Activated CD4-positive, alpha-beta T cell treated with anti-CD3 and anti-CD28 coated beads, Interleukin-2, amount 10 ng/mL, durations not matched to agents 7 days and 5 days (primary cell): ENCODE results near the gene ABCC11. TPM values are rescaled to one million over a fixed set of nuclear protein-coding genes. Genes with fewer than 3 reads are reported as not detected.
A peak's percentile ranks its signal among the peaks of the same experiment; 100 is the strongest.
"Not testable (repeated sequence)": the region's sequence is repeated elsewhere in the genome, so short reads cannot be mapped to it uniquely, and the experiment has no call there.

ENCODE experiments used
- CTCF ChIA-PET: fragments of 350-600 bp; sonication (Branson Sonifier 250); formaldehyde crosslinking; loops from one replicate; lab custom pipeline; 2021; ENCODE audit warnings: antibody characterized with exemption; lab: Charles Lee
- POLR2A ChIA-PET: fragments of 350-600 bp; sonication (Branson Sonifier 250); formaldehyde crosslinking; loops from one replicate; lab custom pipeline; 2021; ENCODE audit warnings: antibody characterized with exemption; lab: Charles Lee
- DNase-seq: peaks from one replicate; pipeline ENCODE4 v3.0.0-alpha.2; 2020
- H3K27ac Mint-ChIP-seq: one replicate; pipeline ENCODE4 v1.8.0; 2021; ENCODE audit warnings: mild to moderate bottlenecking, moderate library complexity, mixed read lengths
- H3K27me3 Mint-ChIP-seq: one replicate; pipeline ENCODE4 v1.8.0; 2021; ENCODE audit warnings: mixed read lengths
- H3K36me3 Mint-ChIP-seq: one replicate; pipeline ENCODE4 v1.8.0; 2021; ENCODE audit warnings: low read depth, mixed read lengths
- H3K4me1 Mint-ChIP-seq: one replicate; pipeline ENCODE4 v1.8.0; 2021; ENCODE audit warnings: mixed read lengths
- H3K4me3 Mint-ChIP-seq: one replicate; pipeline ENCODE4 v1.8.0; 2021; ENCODE audit warnings: mild to moderate bottlenecking, moderate library complexity, mixed read lengths
- H3K9me3 Mint-ChIP-seq: one replicate; pipeline ENCODE4 v1.8.0; 2021; ENCODE audit warnings: mixed read lengths
- total RNA-seq, 2 experiments: library from RNA; stranded (reverse); gene quantifications; one replicate each; pipeline ENCODE4 v1.2.3, GENCODE V29; 2021

The ABCC11 gene
- total RNA-seq, 2 experiments from 2014 or later: 0.10 TPM; not detected in 1

GRCh38 chr16:48244080-48244862 lies 3.1 kb downstream of the ABCC11 start, which contains the start of gene LONP2:
Gene LONP2 (plus strand): TSS chr16:48244300. CDS start chr16:48244389, 89 bp downstream.
- Mint-ChIP-seq H3K36me3 (peaks cover 5% of the 10 kb centered on the region), H3K9me3 (peaks cover 13% of the 10 kb centered on the region), H3K4me3 (peak within 1 kb of the TSS; percentile 94), H3K4me1 (peaks cover 35% of the 10 kb centered on the region), H3K27ac (peak within 1 kb of the TSS; percentile 95), H3K27me3 (no peaks in the 10 kb centered on the region)
- DNase-seq: peak; percentile 90
- ChIA-PET CTCF (interaction anchor here (1.6 kb wide), 1 partner anchor 379 kb away, joined by 5 read pairs; no protein-coding TSS in a partner anchor), POLR2A (interaction anchor here (0.5 to 0.6 kb wide), 2 partner anchors 85 to 1683 kb away, joined by 7 to 10 read pairs; no protein-coding TSS in a partner anchor)

GRCh38 chr16:48240147-48240546 lies 7.2 kb downstream of the ABCC11 start:
- H3K9me3 Mint-ChIP-seq: peaks cover 13% of the 10 kb centered on the region
- H3K4me3 Mint-ChIP-seq, H3K4me1 Mint-ChIP-seq, DNase-seq, H3K36me3 Mint-ChIP-seq, H3K27ac Mint-ChIP-seq, H3K27me3 Mint-ChIP-seq, CTCF ChIA-PET, POLR2A ChIA-PET: not testable (repeated sequence)

- Mint-ChIP-seq H3K4me1 (peaks cover 21% of the 10 kb centered on the region), H3K9me3 (peaks cover 8% of the 10 kb centered on the region), H3K27ac (no peak overlapping the region), H3K4me3 (no peak overlapping the region), H3K36me3 (peaks cover 2% of the 10 kb centered on the region), H3K27me3 (no peaks in the 10 kb centered on the region)
- no peak for DNase-seq
- CTCF ChIA-PET: interaction anchor here (2.2 kb wide), 1 partner anchor 387 kb away, joined by 7 read pairs; no protein-coding TSS in a partner anchor
- POLR2A ChIA-PET: no interaction called here
Observed at GRCh38 chr16:48236286-48236685, 11.1 kb downstream of the ABCC11 start.

- POLR2A ChIA-PET: no interaction called here
- peaks cover 22% of the 10 kb centered on the region for H3K4me1 Mint-ChIP-seq
- peaks cover 5% of the 10 kb centered on the region for H3K9me3 Mint-ChIP-seq
- DNase-seq: no peak
- CTCF ChIA-PET: interaction anchor here (0.8 to 2.2 kb wide), 4 partner anchors 8 to 394 kb away, joined by 3 to 7 read pairs (median 4); no protein-coding TSS in a partner anchor
- H3K27ac Mint-ChIP-seq: no peak overlapping the region
- H3K36me3 Mint-ChIP-seq: no peaks in the 10 kb centered on the region
- no peaks in the 10 kb centered on the region for H3K27me3 Mint-ChIP-seq
- H3K4me3 Mint-ChIP-seq: no peak overlapping the region
Observed at GRCh38 chr16:48235556-48236136, 11.7 kb downstream of the ABCC11 start.

- no peak overlapping the region for H3K27ac Mint-ChIP-seq
- H3K4me1 Mint-ChIP-seq: peaks cover 22% of the 10 kb centered on the region
- ChIA-PET POLR2A (no interaction called here), CTCF (interaction anchor here (0.8 to 1.2 kb wide), 3 partner anchors 8 to 395 kb away, joined by 3 to 4 read pairs (median 3); no protein-coding TSS in a partner anchor)
- peaks cover 3% of the 10 kb centered on the region for H3K9me3 Mint-ChIP-seq
- no peak overlapping the region for H3K4me3 Mint-ChIP-seq
- H3K36me3 Mint-ChIP-seq: no peaks in the 10 kb centered on the region
- no peak for DNase-seq
- H3K27me3 Mint-ChIP-seq: no peaks in the 10 kb centered on the region
Observed at GRCh38 chr16:48235058-48235555, 12.2 kb downstream of the ABCC11 start.

- CTCF ChIA-PET: interaction anchor here (0.8 to 1.2 kb wide), 2 partner anchors 9 to 389 kb away, joined by 3 read pairs; no protein-coding TSS in a partner anchor
- Mint-ChIP-seq H3K9me3 (no peaks in the 10 kb centered on the region), H3K4me1 (peaks cover 22% of the 10 kb centered on the region), H3K27me3 (no peaks in the 10 kb centered on the region), H3K36me3 (no peaks in the 10 kb centered on the region), H3K4me3 (no peak overlapping the region), H3K27ac (no peak overlapping the region)
- no peak for DNase-seq
- POLR2A ChIA-PET: no interaction called here
Observed at GRCh38 chr16:48234630-48235029, 12.7 kb downstream of the ABCC11 start.

GRCh38 chr16:48232493-48233040 lies 14.8 kb downstream of the ABCC11 start:
- H3K9me3 Mint-ChIP-seq: no peaks in the 10 kb centered on the region
- peak overlapping the region; percentile 81 for H3K27ac Mint-ChIP-seq
- no peak overlapping the region for H3K4me3 Mint-ChIP-seq
- H3K27me3 Mint-ChIP-seq: no peaks in the 10 kb centered on the region
- H3K4me1 Mint-ChIP-seq: peaks cover 22% of the 10 kb centered on the region
- CTCF ChIA-PET: interaction anchor here (0.6 to 3.9 kb wide), 4 partner anchors 183 to 398 kb away, joined by 4 to 17 read pairs (median 6); no protein-coding TSS in a partner anchor
- POLR2A ChIA-PET: no interaction called here
- H3K36me3 Mint-ChIP-seq: no peaks in the 10 kb centered on the region
- DNase-seq: no peak

GRCh38 chr16:48231727-48232492 lies 15.4 kb downstream of the ABCC11 start:
- Mint-ChIP-seq H3K27me3 (no peaks in the 10 kb centered on the region), H3K36me3 (no peaks in the 10 kb centered on the region), H3K4me3 (no peak overlapping the region), H3K9me3 (no peaks in the 10 kb centered on the region), H3K27ac (peak overlapping the region; percentile 81), H3K4me1 (peaks cover 22% of the 10 kb centered on the region)
- POLR2A ChIA-PET: interaction anchor here (1.1 kb wide), 1 partner anchor 391 kb away, joined by 3 read pairs; no protein-coding TSS in a partner anchor
- DNase-seq: peak; percentile 61
- CTCF ChIA-PET: interaction anchor here (1.3 to 3.9 kb wide), 3 partner anchors 391 to 399 kb away, joined by 7 to 17 read pairs (median 10); no protein-coding TSS in a partner anchor

- H3K9me3 Mint-ChIP-seq: no peaks in the 10 kb centered on the region
- no peak for DNase-seq
- ChIA-PET POLR2A (no interaction called here), CTCF (no interaction called here)
- H3K27me3 Mint-ChIP-seq: no peaks in the 10 kb centered on the region
- H3K27ac Mint-ChIP-seq: no peak overlapping the region
- no peaks in the 10 kb centered on the region for H3K36me3 Mint-ChIP-seq
- H3K4me3 Mint-ChIP-seq: no peak overlapping the region
- H3K4me1 Mint-ChIP-seq: no peaks in the 10 kb centered on the region
Observed at GRCh38 chr16:48225456-48225855, 21.9 kb downstream of the ABCC11 start.

GRCh38 chr16:48223490-48223889 lies 23.8 kb downstream of the ABCC11 start:
- H3K4me1 Mint-ChIP-seq: no peaks in the 10 kb centered on the region
- ChIA-PET CTCF (interaction anchor here (0.6 kb wide), 1 partner anchor 1193 kb away, joined by 6 read pairs; no protein-coding TSS in a partner anchor), POLR2A (no interaction called here)

GRCh38 chr16:48220891-48221290 lies 26.4 kb downstream of the ABCC11 start:
- Mint-ChIP-seq H3K27me3 (peaks cover 2% of the 10 kb centered on the region), H3K4me3 (no peak overlapping the region), H3K4me1 (no peaks in the 10 kb centered on the region), H3K27ac (no peak overlapping the region), H3K36me3 (no peaks in the 10 kb centered on the region), H3K9me3 (no peaks in the 10 kb centered on the region)
- DNase-seq: no peak
- ChIA-PET CTCF (interaction anchor here (1.1 kb wide), 1 partner anchor 119 kb away, joined by 3 read pairs; no protein-coding TSS in a partner anchor), POLR2A (no interaction called here)

More at GRCh38 chr16:48223490-48223889, 23.8 kb downstream of the ABCC11 start:
- no peak overlapping the region for H3K27ac Mint-ChIP-seq
- peaks cover 2% of the 10 kb centered on the region for H3K27me3 Mint-ChIP-seq
- no peak overlapping the region for H3K4me3 Mint-ChIP-seq
- no peaks in the 10 kb centered on the region for H3K9me3 Mint-ChIP-seq
- H3K36me3 Mint-ChIP-seq: no peaks in the 10 kb centered on the region
- DNase-seq: no peak

- H3K27me3 Mint-ChIP-seq: peaks cover 2% of the 10 kb centered on the region
- ChIA-PET CTCF (no interaction called here), POLR2A (no interaction called here)
- no peak for DNase-seq
- H3K4me3 Mint-ChIP-seq: no peak overlapping the region
- H3K9me3 Mint-ChIP-seq: no peaks in the 10 kb centered on the region
- no peaks in the 10 kb centered on the region for H3K36me3 Mint-ChIP-seq
- no peak overlapping the region for H3K27ac Mint-ChIP-seq
- no peaks in the 10 kb centered on the region for H3K4me1 Mint-ChIP-seq
Observed at GRCh38 chr16:48218473-48218872, 28.9 kb downstream of the ABCC11 start.
